GM18498 (cell line): ENCODE measurements around the gene NEDD4.
"Not testable (repeated sequence)": the region's sequence is repeated elsewhere in the genome, so short reads cannot be mapped to it uniquely, and the experiment has no call there.

Experiments
- ATAC-seq: cut with Tn5 transposase; IDR thresholded peaks from one replicate; pipeline ENCODE4 v1.9.1; 2021; ENCODE audit warnings: mild to moderate bottlenecking, moderate library complexity; ENCODE audit not compliant: unreplicated experiment

NEDD4 gene

GRCh38 chr15:55993111-55993803 lies at the start of gene NEDD4:
NEDD4 (minus strand) TSS chr15:55993612; CDS start chr15:55993555, 57 bp downstream.
- ATAC-seq, result peak; percentile 91

GRCh38 chr15:56042498-56042897 lies 49.1 kb upstream of the NEDD4 start:
- no peak for ATAC-seq

GRCh38 chr15:56042031-56042430 lies 48.6 kb upstream of the NEDD4 start:
- no peak for ATAC-seq

- no peak for ATAC-seq
These were observed 46.9 kb upstream of the NEDD4 start for GRCh38 chr15:56040081-56041035.

- no peak for ATAC-seq
These were observed 45.3 kb upstream of the NEDD4 start for GRCh38 chr15:56038707-56039106.

GRCh38 chr15:56038015-56038414 lies 44.6 kb upstream of the NEDD4 start:
- ATAC-seq, result no peak

GRCh38 chr15:56036546-56037067 lies 43.2 kb upstream of the NEDD4 start:
- no peak for ATAC-seq

- no peak for ATAC-seq
These were observed 41.8 kb upstream of the NEDD4 start for GRCh38 chr15:56035166-56035565.

- no peak for ATAC-seq
These were observed 41.1 kb upstream of the NEDD4 start for GRCh38 chr15:56034514-56034913.

GRCh38 chr15:56032373-56032772 lies 39.0 kb upstream of the NEDD4 start:
- ATAC-seq, result no peak

- ATAC-seq, result no peak
These were observed 38.4 kb upstream of the NEDD4 start for GRCh38 chr15:56031836-56032235.

- no peak for ATAC-seq
These were observed 38.0 kb upstream of the NEDD4 start for GRCh38 chr15:56031402-56031801.

- no peak for ATAC-seq
These were observed 35.0 kb upstream of the NEDD4 start for GRCh38 chr15:56028430-56028829.

GRCh38 chr15:56023160-56023559 lies 29.7 kb upstream of the NEDD4 start:
- not testable (repeated sequence) for ATAC-seq

GRCh38 chr15:56019819-56020486 lies 26.5 kb upstream of the NEDD4 start:
- ATAC-seq, result no peak

- no peak for ATAC-seq
These were observed 25.8 kb upstream of the NEDD4 start for GRCh38 chr15:56019060-56019793.

GRCh38 chr15:56017920-56018319 lies 24.5 kb upstream of the NEDD4 start:
- ATAC-seq, result no peak

- ATAC-seq, result no peak
These were observed 24.1 kb upstream of the NEDD4 start for GRCh38 chr15:56017511-56017910.

- no peak for ATAC-seq
These were observed 22.9 kb upstream of the NEDD4 start for GRCh38 chr15:56016281-56016680.

- ATAC-seq, result no peak
These were observed 21.3 kb upstream of the NEDD4 start for GRCh38 chr15:56014677-56015076.
